Aorta (tissue), 5 donors: Measurements from ENCODE around the gene SKP2. TPM values are rescaled to one million over a fixed set of nuclear protein-coding genes. Genes with fewer than 3 reads are reported as not detected.
"Not testable (repeated sequence)": the region's sequence is repeated elsewhere in the genome, so short reads cannot be mapped to it uniquely, and the experiment has no call there.

ENCODE experiments used
- ATAC-seq: fragments of 200-7000 bp; cut with Tn5 transposase; one replicate; pipeline ENCODE4 v1.9.1; 2022; ENCODE audit warnings: moderate library complexity; ENCODE audit not compliant: low FRiP score
- DNase-seq, 2 donors: peaks; one replicate each; pipeline ENCODE4 v3.0.0-alpha.2; 2020
- H3K27ac ChIP-seq, 2 donors: one replicate each; pipeline ENCODE4 v1.5.1; 2013; ENCODE audit warnings: low read length in 2 of 2, mild to moderate bottlenecking in 2 of 2, moderate library complexity in 2 of 2, control low read depth in 1 of 2, inconsistent platforms in 1 of 2, low read depth in 1 of 2
- H3K27me3 ChIP-seq, 2 donors: one replicate each; pipeline ENCODE4 v1.6.1; 2013; ENCODE audit warnings: control low read depth in 1 of 2, low read length in 1 of 2, mild to moderate bottlenecking in 1 of 2, moderate library complexity in 1 of 2; ENCODE audit not compliant: insufficient read depth in 2 of 2, control insufficient read depth in 1 of 2
- H3K36me3 ChIP-seq, 2 donors: one replicate each; pipeline ENCODE4 v1.6.1; 2013; ENCODE audit warnings: control low read depth in 1 of 2, low read length in 1 of 2, mild to moderate bottlenecking in 1 of 2; ENCODE audit not compliant: insufficient read depth in 2 of 2, control insufficient read depth in 1 of 2
- H3K4me1 ChIP-seq, 2 donors: one replicate each; pipeline ENCODE4 v1.6.1; 2013; ENCODE audit warnings: low read length in 2 of 2, control low read depth in 1 of 2, mild to moderate bottlenecking in 1 of 2, moderate library complexity in 1 of 2; ENCODE audit not compliant: insufficient read depth in 2 of 2, control insufficient read depth in 1 of 2
- H3K4me3 ChIP-seq, 2 donors: one replicate each; pipeline ENCODE4 v1.5.1; 2013; ENCODE audit warnings: low read length in 2 of 2, control low read depth in 1 of 2, mild to moderate bottlenecking in 1 of 2
- H3K9me3 ChIP-seq: one replicate; pipeline ENCODE4 v1.6.1; 2013; ENCODE audit warnings: mild to moderate bottlenecking, low read length; ENCODE audit not compliant: control insufficient read depth
- whole genome bisulfite sequencing, 2 donors: extraction: QIAGEN DNeasy Blood & Tissue Kit; methylation state at CpG; one replicate each; pipeline ENCODE4 v1.1.7; 2013; 5-methylcytosine and 5-hydroxymethylcytosine counted together
- intact Hi-C, 2 donors: fragments of 100-400 bp; cut with DNase I; formaldehyde crosslinking; loops; one replicate each; pipeline versions ENCODE4 v1.14.2 to v1.15.0; 2022
- polyA plus RNA-seq, 2 donors: library from polyadenylated mRNA; stranded (reverse); fragments of 200-250 nt; gene quantifications; one replicate each; pipeline ENCODE4 v1.2.3, GENCODE V29; 2013
- total RNA-seq, 2 donors: library from RNA; stranded (reverse); fragmentation: NEBNext Ultra II Directional; extraction: Animal tissue kit (Norgen Biotek cat#: 25700); gene quantifications; one replicate each; pipeline ENCODE4 v1.2.1, GENCODE V29; 2021
- donor health status: healthy with polysubstance abuse.
- donor health status: Bipolar disorder and iron deficiency.
- donor health status: DM: no; HTN: no; CAD: no.
- donor health status: DM: no; HTN: no; CAD: no.
- donor health status: DM: yes; HTN: yes; CAD: no.

Gene SKP2
- total and polyA plus RNA-seq, 4 donors, result 3.9 to 16.1 (median 6.9) TPM

DNA sequence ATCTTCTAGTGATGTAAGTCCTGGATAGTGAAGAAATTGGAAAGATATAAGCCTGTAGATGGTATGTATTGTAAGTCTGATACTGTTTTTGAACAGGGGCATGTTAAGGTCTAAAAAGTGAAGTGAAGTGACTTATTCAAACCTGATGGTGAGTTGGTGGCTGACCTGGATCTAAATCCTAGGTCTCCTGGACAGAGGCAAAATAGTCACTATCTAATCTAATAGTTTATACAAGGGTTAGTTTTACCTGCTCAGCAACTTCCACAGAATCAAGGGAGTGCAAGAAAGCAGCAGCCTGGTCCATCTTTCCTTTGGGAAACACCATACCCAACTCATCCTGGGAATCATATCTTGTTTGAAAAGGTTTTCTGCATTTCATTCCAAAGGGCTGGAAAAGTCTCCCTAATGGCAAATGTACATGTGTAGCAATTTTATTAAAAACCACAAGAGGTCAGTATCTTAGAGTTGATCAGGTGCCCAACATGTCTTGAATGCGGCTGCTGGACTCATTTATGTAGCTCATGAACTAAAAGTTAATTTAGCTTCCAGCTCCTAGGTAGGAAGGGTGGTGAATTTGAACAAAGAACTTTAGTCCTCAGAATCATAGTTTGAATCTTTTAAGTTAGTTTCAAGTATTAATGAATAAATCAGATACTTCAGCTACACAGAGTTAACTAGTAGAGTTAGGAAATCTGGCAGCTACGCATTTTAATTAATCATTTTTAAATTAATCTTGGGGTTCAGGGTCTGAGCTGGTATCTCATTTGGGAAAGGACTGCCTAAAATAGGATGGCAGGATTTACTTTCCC is 26.0 kb downstream of the SKP2 start:
- DNase-seq (no peak), ATAC-seq (peak; percentile 48)
- H3K4me1 ChIP-seq, result no peaks in the 10 kb centered on the region
- H3K27ac ChIP-seq, result no peak overlapping the region
- intact Hi-C loops, result loop anchor here (2.0 to 10.0 kb wide), 3 partner anchors 127 to 217 kb away; no protein-coding TSS in a partner anchor
- no peaks in the 10 kb centered on the region for H3K9me3 ChIP-seq
- WGBS, 2 donors, result 46 to 48% methylated on average over 2 of the region's 2 CpGs
- H3K27me3 ChIP-seq, result no peaks in the 10 kb centered on the region
- H3K36me3 ChIP-seq, result peaks cover 4 to 12% of the 10 kb centered on the region in 2 donors
- H3K4me3 ChIP-seq, result no peak overlapping the region

DNA sequence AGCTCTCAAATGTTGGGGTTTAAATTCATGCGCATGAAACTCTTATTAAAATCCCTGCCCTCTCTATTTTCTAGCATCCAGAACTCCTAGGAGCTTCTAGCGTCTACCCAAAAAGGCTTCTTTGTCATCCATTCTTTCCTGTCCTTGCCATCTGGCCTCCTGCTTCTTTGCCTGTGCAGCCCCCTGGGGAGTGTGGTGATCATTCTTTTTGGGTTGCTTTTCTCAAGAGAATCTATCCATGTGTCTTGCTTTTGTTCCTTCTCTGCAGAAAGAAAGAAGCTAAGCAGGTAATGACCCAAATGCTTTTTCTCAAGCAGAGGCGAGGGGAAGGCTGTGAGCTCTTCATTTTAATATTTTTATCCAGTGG is 26.6 kb downstream of the SKP2 start:
- ATAC-seq (no peak), DNase-seq (no peak)
- 86 to 91% methylated on average over 3 of the region's 3 CpGs for WGBS, 2 donors
- intact Hi-C loops, result loop anchor here (5.0 to 10.0 kb wide), 2 partner anchors 129 to 216 kb away; no protein-coding TSS in a partner anchor
- Histone ChIP-seq H3K27ac (no peak overlapping the region), H3K4me3 (no peak overlapping the region), H3K36me3 (peaks cover 4 to 12% of the 10 kb centered on the region in 2 donors), H3K27me3 (no peaks in the 10 kb centered on the region), H3K4me1 (no peaks in the 10 kb centered on the region), H3K9me3 (no peaks in the 10 kb centered on the region)

DNA sequence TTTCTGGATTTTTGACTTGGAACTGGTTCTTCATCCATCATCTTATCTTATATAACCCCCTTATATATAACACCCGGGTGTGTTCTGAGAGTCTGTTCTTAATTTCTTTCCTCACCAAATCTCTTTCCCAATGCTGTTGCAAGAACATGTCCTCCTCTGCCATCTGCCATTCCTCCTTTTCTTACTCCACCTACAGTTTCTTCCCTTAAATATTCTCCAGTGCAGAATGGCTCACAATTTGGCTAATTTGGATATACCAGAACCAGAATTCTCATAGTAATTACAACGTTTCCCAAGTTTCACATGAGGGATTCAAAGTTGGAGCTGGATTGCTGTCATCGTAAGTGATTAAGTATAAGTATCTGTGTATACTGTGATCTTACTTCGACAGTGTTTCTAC is 28.0 kb downstream of the SKP2 start:
- H3K36me3 ChIP-seq, result peaks cover 2 to 6% of the 10 kb centered on the region in 2 donors
- intact Hi-C loops, result loop anchor here (5.0 to 10.0 kb wide), 2 partner anchors 127 to 215 kb away; no protein-coding TSS in a partner anchor

DNA sequence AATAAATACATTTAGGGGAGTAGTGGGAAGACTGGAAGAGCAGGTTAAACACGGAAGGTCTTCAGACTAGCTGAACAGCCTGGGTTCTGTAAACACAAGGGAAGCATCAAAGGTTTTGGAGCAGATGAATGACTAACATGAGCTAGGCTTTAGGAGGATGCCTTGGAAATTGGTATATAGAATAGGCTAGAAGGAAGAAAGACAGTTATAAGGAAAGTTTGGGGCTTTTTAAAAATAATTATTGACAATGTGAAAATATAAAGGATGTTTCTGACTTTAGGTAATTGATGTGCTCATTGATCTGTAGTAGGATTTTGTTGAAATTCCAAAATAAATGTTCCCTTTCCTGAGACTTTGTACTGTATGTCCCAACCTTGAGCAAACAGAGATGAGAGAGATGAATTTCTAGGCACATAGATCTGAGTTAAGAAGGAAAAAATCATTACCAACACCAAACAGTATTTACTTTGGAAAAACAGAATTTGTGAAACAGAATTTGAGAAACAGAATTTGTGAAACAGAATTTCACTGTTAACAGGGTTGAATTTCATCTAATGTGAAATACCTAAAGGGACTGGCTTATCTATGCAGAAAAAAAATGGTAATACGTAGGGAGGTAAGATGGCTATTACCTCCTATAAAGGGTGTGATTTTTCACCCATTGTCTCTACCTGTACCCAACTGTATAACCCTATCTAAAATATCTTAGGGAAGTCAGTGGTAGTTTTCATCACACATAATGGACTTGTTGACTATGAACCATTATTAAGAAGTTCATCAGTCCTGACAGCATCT is 28.8 kb downstream of the SKP2 start:
- H3K36me3 ChIP-seq, result peaks cover 2 to 6% of the 10 kb centered on the region in 2 donors
- intact Hi-C loops, result no loop called here
- 89 to 91% methylated on average over 2 of the region's 2 CpGs for WGBS, 2 donors
- H3K9me3 ChIP-seq, result no peaks in the 10 kb centered on the region
- no peak for ATAC-seq
- H3K4me3 ChIP-seq, result no peak overlapping the region
- no peak overlapping the region for H3K27ac ChIP-seq
- H3K27me3 ChIP-seq, result no peaks in the 10 kb centered on the region
- no peaks in the 10 kb centered on the region for H3K4me1 ChIP-seq
- DNase-seq, result no peak

More for the DNA sequence above, 28.0 kb downstream of the SKP2 start:
- H3K9me3 ChIP-seq, result no peaks in the 10 kb centered on the region
- 76 to 85% methylated on average over 4 of the region's 4 CpGs for WGBS, 2 donors
- no peak overlapping the region for H3K27ac ChIP-seq
- DNase-seq, result no peak
- H3K27me3 ChIP-seq, result no peaks in the 10 kb centered on the region
- no peaks in the 10 kb centered on the region for H3K4me1 ChIP-seq
- no peak for ATAC-seq
- H3K4me3 ChIP-seq, result no peak overlapping the region

DNA sequence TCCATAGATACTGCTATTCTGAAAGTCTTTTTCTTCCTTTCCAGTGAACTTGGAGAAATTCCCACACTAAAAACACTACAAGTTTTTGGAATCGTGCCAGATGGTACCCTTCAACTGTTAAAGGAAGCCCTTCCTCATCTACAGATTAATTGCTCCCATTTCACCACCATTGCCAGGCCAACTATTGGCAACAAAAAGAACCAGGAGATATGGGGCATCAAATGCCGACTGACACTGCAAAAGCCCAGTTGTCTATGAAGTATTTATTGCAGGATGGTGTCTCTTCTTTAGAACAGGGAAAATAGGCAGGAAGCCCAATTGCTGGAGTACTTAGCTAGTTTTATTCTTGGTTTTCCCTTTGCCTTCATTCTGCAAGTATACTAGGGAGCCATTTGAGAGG is 29.9 kb downstream of the SKP2 start:
- Histone ChIP-seq H3K4me1 (no peaks in the 10 kb centered on the region), H3K9me3 (no peaks in the 10 kb centered on the region), H3K27ac (no peak overlapping the region), H3K4me3 (no peak overlapping the region), H3K36me3 (peaks cover 2 to 6% of the 10 kb centered on the region in 2 donors), H3K27me3 (no peaks in the 10 kb centered on the region)
- 19 to 34% methylated on average over 2 of the region's 2 CpGs for WGBS, 2 donors
- intact Hi-C loops, result no loop called here
- no peak for DNase-seq
- no peak for ATAC-seq

DNA sequence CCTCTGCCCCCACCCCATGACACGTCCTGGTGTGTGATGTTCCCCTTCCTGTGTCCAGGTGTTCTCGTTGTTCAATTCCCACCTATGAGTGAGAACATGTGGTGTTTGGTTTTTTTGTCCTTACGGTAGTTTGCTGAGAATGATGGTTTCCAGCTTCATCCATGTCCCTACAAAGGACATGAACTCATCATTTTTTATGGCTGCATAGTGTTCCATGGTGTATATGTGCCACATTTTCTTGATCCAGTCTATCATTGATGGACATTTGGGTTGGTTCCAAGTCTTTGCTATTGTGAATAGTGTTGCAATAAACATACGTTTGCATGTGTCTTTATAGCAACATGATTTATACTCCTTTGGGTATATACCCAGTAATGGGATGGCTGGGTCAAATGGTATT is 32.5 kb downstream of the SKP2 start:
- H3K4me1 ChIP-seq, DNase-seq, H3K27me3 ChIP-seq, H3K36me3 ChIP-seq, H3K27ac ChIP-seq, H3K9me3 ChIP-seq, ATAC-seq, H3K4me3 ChIP-seq, intact Hi-C loops: not testable (repeated sequence)
- WGBS, 2 donors, result 96 to 98% methylated on average over 2 to 3 of the region's 4 CpGs

DNA sequence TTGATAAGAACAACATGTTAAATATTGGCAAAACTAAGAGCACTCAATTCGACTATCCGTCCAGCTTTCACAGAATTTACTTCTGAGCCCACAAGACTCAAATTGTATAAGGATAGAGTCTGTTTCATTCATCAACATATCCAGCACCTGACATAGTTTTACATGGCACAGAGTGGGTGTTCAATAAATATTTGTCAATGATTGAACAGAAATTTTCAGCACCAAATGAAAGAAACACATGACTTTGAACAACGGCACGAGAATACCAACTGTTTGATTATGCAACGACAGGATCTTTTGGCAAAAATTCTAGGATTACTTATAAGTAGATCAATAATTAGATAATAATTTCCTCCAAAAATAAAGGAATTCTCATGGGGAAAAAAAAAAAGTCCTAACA is 41.8 kb downstream of the SKP2 start:
- 94 to 96% methylated on average over 5 of the region's 5 CpGs for WGBS, 2 donors
- peaks cover 0 to 3% of the 10 kb centered on the region in 2 donors for H3K36me3 ChIP-seq
- intact Hi-C loops, result no loop called here

DNA sequence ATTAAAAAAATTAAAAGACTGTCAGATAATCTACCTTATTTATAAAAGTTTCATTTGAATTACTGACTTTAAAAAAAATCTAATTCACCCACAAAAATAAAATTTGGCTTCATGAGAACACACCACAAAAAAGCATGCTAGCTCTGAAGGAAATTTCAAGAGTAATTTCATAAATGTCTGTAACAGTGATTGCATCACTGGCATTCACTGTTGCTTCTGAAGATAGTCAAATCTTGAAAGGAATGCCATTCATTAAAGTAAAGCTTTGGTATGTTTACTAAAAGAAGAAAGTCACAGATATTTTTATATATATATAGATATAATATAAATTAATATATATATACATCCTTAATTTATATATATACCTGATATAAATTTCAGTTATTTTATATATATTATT is 46.4 kb downstream of the SKP2 start:
- DNase-seq (no peak), ATAC-seq (no peak)
- H3K27me3 ChIP-seq, result no peaks in the 10 kb centered on the region
- H3K9me3 ChIP-seq, result no peaks in the 10 kb centered on the region
- H3K4me1 ChIP-seq, result no peaks in the 10 kb centered on the region
- no peak overlapping the region for H3K4me3 ChIP-seq
- no peak overlapping the region for H3K27ac ChIP-seq
- intact Hi-C loops, result no loop called here
- H3K36me3 ChIP-seq, result peaks cover 0 to 2% of the 10 kb centered on the region in 2 donors

More for the DNA sequence above, 41.8 kb downstream of the SKP2 start:
- Histone ChIP-seq H3K4me1 (no peaks in the 10 kb centered on the region), H3K27ac (no peak overlapping the region), H3K27me3 (no peaks in the 10 kb centered on the region), H3K9me3 (no peaks in the 10 kb centered on the region), H3K4me3 (no peak overlapping the region)
- DNase-seq (no peak), ATAC-seq (no peak)
